WTC11 (cell line): ENCODE data around the gene TRIM42. TPM values are rescaled to one million over a fixed set of nuclear protein-coding genes. Genes with fewer than 3 reads are reported as not detected.

Experiments used
- ATAC-seq: fragments of 200-7000 bp; cut with Tn5 transposase; 2 replicates; pipeline ENCODE4 v1.10.0; 2021; ENCODE audit warnings: mild to moderate bottlenecking, moderate library complexity
- CTCF ChIA-PET: fragments of 300-600 bp; sonication (Branson Sonifier 250); formaldehyde crosslinking; loops from one replicate; lab custom pipeline; 2021; ENCODE audit warnings: antibody characterized with exemption; lab: Charles Lee
- POLR2A ChIA-PET: fragments of 350-600 bp; sonication (Branson Sonifier 250); formaldehyde crosslinking; loops from one replicate; lab custom pipeline; 2021; ENCODE audit warnings: antibody characterized with exemption; lab: Charles Lee
- DNase-seq: peaks from one replicate; pipeline ENCODE4 v3.0.0; 2021; ENCODE audit warnings: low spot score
- H3K27ac Mint-ChIP-seq: 2 replicates; pipeline ENCODE4 v1.8.0; 2021; ENCODE audit warnings: mixed read lengths
- H3K27me3 Mint-ChIP-seq: 2 replicates; pipeline ENCODE4 v1.8.0; 2021; ENCODE audit warnings: low read depth, mild to moderate bottlenecking, moderate library complexity, mixed read lengths
- H3K36me3 Mint-ChIP-seq: 2 replicates; pipeline ENCODE4 v1.8.0; 2021; ENCODE audit warnings: mixed read lengths
- H3K4me1 Mint-ChIP-seq: 2 replicates; pipeline ENCODE4 v1.8.0; 2022; ENCODE audit warnings: mixed read lengths
- H3K4me3 Mint-ChIP-seq: 2 replicates; pipeline ENCODE4 v1.8.0; 2021; ENCODE audit warnings: mild to moderate bottlenecking, moderate library complexity, mixed read lengths
- H3K9me3 Mint-ChIP-seq: 2 replicates; pipeline ENCODE4 v1.8.0; 2021; ENCODE audit warnings: mixed read lengths
- AR ChIP-seq: fragments of 250-450 bp; sonication (Bioruptor Pico); IDR thresholded peaks from 2 replicates; pipeline ENCODE4 v1.9.0; 2021; ENCODE audit warnings: mild to moderate bottlenecking
- CREM ChIP-seq: sonication (generic); formaldehyde crosslinking; IDR thresholded peaks from 2 replicates; pipeline ENCODE4 v1.8.1; 2022; ENCODE audit warnings: mild to moderate bottlenecking, missing genetic modification reagents, moderate library complexity
- E2F1 ChIP-seq: sonication (generic); formaldehyde crosslinking; IDR thresholded peaks from 2 replicates; pipeline ENCODE4 v1.8.0; 2022; ENCODE audit warnings: mild to moderate bottlenecking, missing genetic modification reagents
- GTF2I ChIP-seq: fragments of 250-450 bp; sonication (Bioruptor Pico); conservative IDR thresholded peaks from 2 replicates; pipeline ENCODE4 v1.4.0; 2021; ENCODE audit warnings: mild to moderate bottlenecking
- IRF2 ChIP-seq: sonication (generic); formaldehyde crosslinking; IDR thresholded peaks from 2 replicates; pipeline ENCODE4 v1.8.0; 2022; ENCODE audit warnings: low read depth, missing genetic modification reagents, borderline replicate concordance
- JAZF1 ChIP-seq: fragments of 250-450 bp; sonication (Bioruptor Pico); IDR thresholded peaks from 2 replicates; pipeline ENCODE4 v1.9.0; 2021; ENCODE audit warnings: moderate library complexity, mild to moderate bottlenecking, inconsistent platforms
- JUN ChIP-seq: sonication (generic); formaldehyde crosslinking; IDR thresholded peaks from 2 replicates; pipeline ENCODE4 v1.8.0; 2023; ENCODE audit warnings: mild to moderate bottlenecking, missing genetic modification reagents
- MYBL2 ChIP-seq: sonication (generic); formaldehyde crosslinking; IDR thresholded peaks from 2 replicates; pipeline ENCODE4 v1.8.1; 2023; ENCODE audit warnings: mild to moderate bottlenecking, moderate library complexity, missing genetic modification reagents
- PRRX2 ChIP-seq: fragments of 250-450 bp; sonication (Bioruptor Pico); IDR thresholded peaks from 2 replicates; pipeline ENCODE4 v1.8.0; 2021; ENCODE audit warnings: mild to moderate bottlenecking
- SOX15 ChIP-seq: fragments of 250-450 bp; sonication (Bioruptor Pico); IDR thresholded peaks from 2 replicates; pipeline ENCODE4 v1.9.0; 2021; ENCODE audit warnings: mild to moderate bottlenecking
- STAT6 ChIP-seq: sonication (generic); formaldehyde crosslinking; conservative IDR thresholded peaks from 2 replicates; pipeline ENCODE4 v1.8.1; 2023; ENCODE audit warnings: mild to moderate bottlenecking, low read depth, missing genetic modification reagents, moderate library complexity
- ZNF263 ChIP-seq: sonication (generic); formaldehyde crosslinking; IDR thresholded peaks from 2 replicates; pipeline ENCODE4 v1.8.1; 2022; ENCODE audit warnings: low read depth, mild to moderate bottlenecking, moderate library complexity, missing genetic modification reagents
- total RNA-seq: library from RNA; stranded (reverse); gene quantifications from 3 replicates; pipeline ENCODE4 v1.2.3, GENCODE V29; 2021
- TF ChIP-seq, protein P1 (sequence below): fragments of 250-450 bp; sonication (Bioruptor Pico); IDR thresholded peaks from 2 replicates; pipeline ENCODE4 v1.9.0; 2021; ENCODE audit warnings: mild to moderate bottlenecking, borderline replicate concordance
- TF ChIP-seq, protein P2 (sequence below): fragments of 250-450 bp; sonication (Bioruptor Pico); IDR thresholded peaks from 2 replicates; pipeline ENCODE4 v2.1.2; 2022; ENCODE audit warnings: mild to moderate bottlenecking, moderate library complexity
- TF ChIP-seq, protein P3 (sequence below): fragments of 250-450 bp; sonication (Bioruptor Pico); conservative IDR thresholded peaks from 2 replicates; pipeline ENCODE4 v1.9.0; 2021; ENCODE audit warnings: mild to moderate bottlenecking
- TF ChIP-seq, protein P4 (sequence below): sonication (generic); formaldehyde crosslinking; IDR thresholded peaks from 2 replicates; pipeline ENCODE4 v1.8.0; 2022; ENCODE audit warnings: mild to moderate bottlenecking, missing genetic modification reagents
- TF ChIP-seq, protein P5 (sequence below): sonication (generic); formaldehyde crosslinking; IDR thresholded peaks from 2 replicates; pipeline ENCODE4 v1.8.1; 2023; ENCODE audit warnings: mild to moderate bottlenecking, missing genetic modification reagents

TRIM42 gene
- total RNA-seq, 1 experiment from 2014 or later: not detected

DNA sequence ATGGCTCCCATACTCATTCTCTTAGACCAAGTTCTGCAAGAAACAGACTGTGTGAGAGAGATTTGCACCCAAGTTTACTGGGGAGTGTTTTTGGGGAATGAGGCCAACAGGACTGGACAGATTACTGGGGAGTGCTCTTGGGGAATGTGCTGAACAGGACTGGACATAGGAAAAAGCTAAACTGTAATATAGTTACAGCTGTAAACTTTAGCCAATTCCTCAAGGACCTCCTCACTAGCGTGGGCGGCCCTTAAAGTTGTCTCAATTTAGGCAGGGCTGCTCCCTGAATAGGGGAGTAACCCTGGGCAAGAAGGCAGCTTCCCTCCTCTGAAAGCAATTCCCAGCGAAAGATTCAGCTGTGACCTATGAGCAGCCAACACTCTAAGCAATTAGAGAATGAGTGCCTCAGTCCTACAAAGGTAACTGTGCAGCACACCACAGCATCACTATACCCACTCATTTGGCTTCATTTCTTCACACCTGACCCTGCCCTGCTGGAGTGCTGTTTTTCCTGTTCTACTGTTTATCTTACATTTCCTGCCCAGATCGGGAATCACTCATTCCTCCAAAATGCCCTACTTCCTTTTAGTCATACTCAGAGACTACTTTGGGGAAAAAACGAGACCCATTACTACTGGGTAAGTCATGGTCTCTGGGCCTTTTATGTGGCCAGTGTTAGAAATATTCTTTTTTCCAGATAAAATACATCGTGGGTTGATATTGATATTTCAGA lies 41.3 kb upstream of the TRIM42 start:
- DNase-seq (no peak), ATAC-seq (no peak; the same call in 1 of the 2 replicates)
- TF ChIP-seq, protein P1, sequence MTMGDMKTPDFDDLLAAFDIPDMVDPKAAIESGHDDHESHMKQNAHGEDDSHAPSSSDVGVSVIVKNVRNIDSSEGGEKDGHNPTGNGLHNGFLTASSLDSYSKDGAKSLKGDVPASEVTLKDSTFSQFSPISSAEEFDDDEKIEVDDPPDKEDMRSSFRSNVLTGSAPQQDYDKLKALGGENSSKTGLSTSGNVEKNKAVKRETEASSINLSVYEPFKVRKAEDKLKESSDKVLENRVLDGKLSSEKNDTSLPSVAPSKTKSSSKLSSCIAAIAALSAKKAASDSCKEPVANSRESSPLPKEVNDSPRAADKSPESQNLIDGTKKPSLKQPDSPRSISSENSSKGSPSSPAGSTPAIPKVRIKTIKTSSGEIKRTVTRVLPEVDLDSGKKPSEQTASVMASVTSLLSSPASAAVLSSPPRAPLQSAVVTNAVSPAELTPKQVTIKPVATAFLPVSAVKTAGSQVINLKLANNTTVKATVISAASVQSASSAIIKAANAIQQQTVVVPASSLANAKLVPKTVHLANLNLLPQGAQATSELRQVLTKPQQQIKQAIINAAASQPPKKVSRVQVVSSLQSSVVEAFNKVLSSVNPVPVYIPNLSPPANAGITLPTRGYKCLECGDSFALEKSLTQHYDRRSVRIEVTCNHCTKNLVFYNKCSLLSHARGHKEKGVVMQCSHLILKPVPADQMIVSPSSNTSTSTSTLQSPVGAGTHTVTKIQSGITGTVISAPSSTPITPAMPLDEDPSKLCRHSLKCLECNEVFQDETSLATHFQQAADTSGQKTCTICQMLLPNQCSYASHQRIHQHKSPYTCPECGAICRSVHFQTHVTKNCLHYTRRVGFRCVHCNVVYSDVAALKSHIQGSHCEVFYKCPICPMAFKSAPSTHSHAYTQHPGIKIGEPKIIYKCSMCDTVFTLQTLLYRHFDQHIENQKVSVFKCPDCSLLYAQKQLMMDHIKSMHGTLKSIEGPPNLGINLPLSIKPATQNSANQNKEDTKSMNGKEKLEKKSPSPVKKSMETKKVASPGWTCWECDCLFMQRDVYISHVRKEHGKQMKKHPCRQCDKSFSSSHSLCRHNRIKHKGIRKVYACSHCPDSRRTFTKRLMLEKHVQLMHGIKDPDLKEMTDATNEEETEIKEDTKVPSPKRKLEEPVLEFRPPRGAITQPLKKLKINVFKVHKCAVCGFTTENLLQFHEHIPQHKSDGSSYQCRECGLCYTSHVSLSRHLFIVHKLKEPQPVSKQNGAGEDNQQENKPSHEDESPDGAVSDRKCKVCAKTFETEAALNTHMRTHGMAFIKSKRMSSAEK: no peak
- TF ChIP-seq STAT6 (CRISPR knock-in tag) (no peak), AR (CRISPR knock-in tag) (no peak)
- TF ChIP-seq, protein P2, sequence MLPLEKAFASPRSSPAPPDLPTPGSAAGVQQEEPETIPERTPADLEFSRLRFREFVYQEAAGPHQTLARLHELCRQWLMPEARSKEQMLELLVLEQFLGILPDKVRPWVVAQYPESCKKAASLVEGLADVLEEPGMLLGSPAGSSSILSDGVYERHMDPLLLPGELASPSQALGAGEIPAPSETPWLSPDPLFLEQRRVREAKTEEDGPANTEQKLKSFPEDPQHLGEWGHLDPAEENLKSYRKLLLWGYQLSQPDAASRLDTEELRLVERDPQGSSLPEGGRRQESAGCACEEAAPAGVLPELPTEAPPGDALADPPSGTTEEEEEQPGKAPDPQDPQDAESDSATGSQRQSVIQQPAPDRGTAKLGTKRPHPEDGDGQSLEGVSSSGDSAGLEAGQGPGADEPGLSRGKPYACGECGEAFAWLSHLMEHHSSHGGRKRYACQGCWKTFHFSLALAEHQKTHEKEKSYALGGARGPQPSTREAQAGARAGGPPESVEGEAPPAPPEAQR (CRISPR knock-in tag): no peak
- Mint-ChIP-seq H3K4me1 (peaks cover 16% of the 10 kb centered on the region), H3K27ac (no peak overlapping the region), H3K4me3 (no peak overlapping the region), H3K9me3 (no peaks in the 10 kb centered on the region), H3K36me3 (no peaks in the 10 kb centered on the region), H3K27me3 (no peaks in the 10 kb centered on the region)
- CTCF ChIA-PET: no interaction called here
- POLR2A ChIA-PET: interaction anchor here (0.7 kb wide), 1 partner anchor 534 kb away, joined by 3 read pairs; no protein-coding TSS in a partner anchor

DNA sequence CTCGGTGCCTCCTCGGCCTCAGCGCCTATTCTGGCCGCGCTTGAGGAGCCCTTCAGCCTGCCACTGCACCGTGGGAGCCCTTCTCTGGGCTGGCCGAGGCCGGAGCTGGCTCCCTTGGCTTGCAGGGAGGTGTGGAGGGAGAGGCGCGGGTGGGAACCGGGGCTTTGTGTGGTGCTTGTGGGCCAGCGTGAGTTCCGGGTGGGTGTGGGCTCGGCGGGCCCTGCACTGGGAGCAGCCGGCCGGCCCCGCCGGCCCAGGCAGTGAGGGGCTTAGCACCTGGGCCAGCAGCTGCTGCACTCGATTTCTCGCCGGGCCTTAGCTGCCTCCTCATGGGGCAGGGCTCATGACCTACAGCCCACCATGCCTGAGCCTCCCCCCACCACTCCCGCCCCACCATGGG lies 26.6 kb upstream of the TRIM42 start:
- ATAC-seq (no peak), DNase-seq (no peak)
- Mint-ChIP-seq H3K4me3 (no peak overlapping the region), H3K4me1 (no peaks in the 10 kb centered on the region), H3K9me3 (peaks cover 26% of the 10 kb centered on the region), H3K27ac (no peak overlapping the region), H3K27me3 (no peaks in the 10 kb centered on the region; the same call in 1 of the 2 replicates), H3K36me3 (peaks cover 14% of the 10 kb centered on the region)
- no peak for TF ChIP-seq CREM (CRISPR knock-in tag)
- no peak for TF ChIP-seq MYBL2 (CRISPR knock-in tag)
- no peak for TF ChIP-seq JAZF1
- TF ChIP-seq SOX15 (CRISPR knock-in tag): no peak
- TF ChIP-seq E2F1 (CRISPR knock-in tag): no peak
- no peak for TF ChIP-seq GTF2I
- no peak for TF ChIP-seq JUN (CRISPR knock-in tag)
- TF ChIP-seq, protein P3, sequence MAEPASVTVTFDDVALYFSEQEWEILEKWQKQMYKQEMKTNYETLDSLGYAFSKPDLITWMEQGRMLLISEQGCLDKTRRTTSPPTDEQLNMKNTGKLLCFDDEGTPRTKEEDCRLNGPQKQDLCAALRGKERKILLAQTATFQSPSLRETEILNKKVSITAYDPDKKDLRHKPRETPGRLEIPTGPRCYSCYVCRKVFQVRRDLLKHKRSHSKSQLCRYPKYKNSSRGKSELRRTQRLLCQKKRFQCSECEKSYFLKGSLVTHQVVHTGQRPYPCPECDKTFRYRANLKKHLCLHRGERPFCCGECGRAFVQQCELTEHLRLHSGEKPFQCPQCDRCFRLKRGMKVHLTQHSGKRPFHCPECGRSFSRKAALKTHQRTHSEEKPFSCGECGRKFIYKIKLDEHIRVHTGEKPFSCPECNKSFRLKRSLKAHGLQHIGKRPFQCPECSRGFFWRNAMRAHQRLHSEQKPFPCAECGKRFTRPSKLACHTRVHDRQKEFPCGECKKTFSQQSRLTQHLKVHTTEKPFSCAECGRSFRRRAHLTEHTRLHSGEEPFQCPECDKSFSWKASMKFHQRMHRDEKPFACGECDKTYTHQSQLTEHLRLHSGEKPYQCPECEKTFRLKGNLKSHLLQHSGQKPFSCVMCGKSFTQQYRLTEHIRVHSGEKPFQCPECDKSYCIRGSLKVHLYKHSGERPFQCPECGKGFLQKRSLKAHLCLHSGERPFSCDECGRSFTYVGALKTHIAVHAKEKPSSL (CRISPR knock-in tag): no peak
- TF ChIP-seq, protein P4, sequence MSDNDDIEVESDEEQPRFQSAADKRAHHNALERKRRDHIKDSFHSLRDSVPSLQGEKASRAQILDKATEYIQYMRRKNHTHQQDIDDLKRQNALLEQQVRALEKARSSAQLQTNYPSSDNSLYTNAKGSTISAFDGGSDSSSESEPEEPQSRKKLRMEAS (CRISPR knock-in tag): no peak
- no peak for TF ChIP-seq ZNF263 (CRISPR knock-in tag)
- TF ChIP-seq PRRX2: no peak
- TF ChIP-seq, protein P5, sequence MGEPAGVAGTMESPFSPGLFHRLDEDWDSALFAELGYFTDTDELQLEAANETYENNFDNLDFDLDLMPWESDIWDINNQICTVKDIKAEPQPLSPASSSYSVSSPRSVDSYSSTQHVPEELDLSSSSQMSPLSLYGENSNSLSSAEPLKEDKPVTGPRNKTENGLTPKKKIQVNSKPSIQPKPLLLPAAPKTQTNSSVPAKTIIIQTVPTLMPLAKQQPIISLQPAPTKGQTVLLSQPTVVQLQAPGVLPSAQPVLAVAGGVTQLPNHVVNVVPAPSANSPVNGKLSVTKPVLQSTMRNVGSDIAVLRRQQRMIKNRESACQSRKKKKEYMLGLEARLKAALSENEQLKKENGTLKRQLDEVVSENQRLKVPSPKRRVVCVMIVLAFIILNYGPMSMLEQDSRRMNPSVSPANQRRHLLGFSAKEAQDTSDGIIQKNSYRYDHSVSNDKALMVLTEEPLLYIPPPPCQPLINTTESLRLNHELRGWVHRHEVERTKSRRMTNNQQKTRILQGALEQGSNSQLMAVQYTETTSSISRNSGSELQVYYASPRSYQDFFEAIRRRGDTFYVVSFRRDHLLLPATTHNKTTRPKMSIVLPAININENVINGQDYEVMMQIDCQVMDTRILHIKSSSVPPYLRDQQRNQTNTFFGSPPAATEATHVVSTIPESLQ (CRISPR knock-in tag): no peak
- no peak for TF ChIP-seq IRF2
- CTCF ChIA-PET: no interaction called here
- POLR2A ChIA-PET: no interaction called here
